GM12892 (cell line): Measurements from ENCODE around the gene ENPP5.

Experiments used
- POLR2A ChIP-seq: IDR thresholded peaks from 2 replicates; pipeline ENCODE4 v1.6.1; 2011; ENCODE audit warnings: low read depth, low read length, control low read depth
- POLR2AphosphoS5 ChIP-seq: IDR thresholded peaks from 2 replicates; pipeline ENCODE4 v1.6.1; 2011; ENCODE audit warnings: low read depth, low read length, control low read depth

DNA sequence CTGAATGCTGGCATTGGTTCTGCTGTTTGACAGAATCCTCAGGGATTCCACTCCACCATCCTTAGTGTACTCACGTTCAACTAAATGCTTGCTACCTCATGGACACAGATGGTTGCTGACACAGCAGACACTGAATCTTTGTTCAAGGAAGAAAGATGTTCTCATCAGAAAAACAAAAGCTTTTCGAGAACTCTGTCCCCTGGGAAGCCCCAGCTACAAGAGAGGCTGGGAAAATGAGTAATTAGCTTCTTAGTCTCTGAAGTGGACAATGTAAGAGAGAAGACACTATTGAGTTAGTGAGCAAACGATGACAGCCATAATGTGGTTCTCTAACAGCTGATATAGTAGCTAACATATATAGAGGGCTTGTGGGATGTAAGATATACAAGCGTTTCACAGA lies 30.9 kb upstream of the ENPP5 start:
- TF ChIP-seq POLR2AphosphoS5, result no peak
- TF ChIP-seq POLR2A, result no peak
